DOHH2 (cell line): Measurements from ENCODE around the gene VPS4B.

Experiments
- CTCF ChIP-seq: fragments of 200-600 bp; sonication (generic); IDR thresholded peaks from one replicate; pipeline ENCODE4 v1.5.1; 2014; ENCODE audit warnings: antibody characterized with exemption, mild to moderate bottlenecking, low read depth, low read length; ENCODE audit not compliant: poor library complexity, severe bottlenecking
- EZH2phosphoT487 ChIP-seq: fragments of 200-600 bp; sonication (generic); IDR thresholded peaks from 2 replicates; pipeline ENCODE4 v1.6.1; 2017; ENCODE audit warnings: borderline replicate concordance, mild to moderate bottlenecking, antibody characterized with exemption, low read length, moderate library complexity, mixed read lengths

- no peak for TF ChIP-seq CTCF
- TF ChIP-seq EZH2phosphoT487: no peak
Observed at GRCh38 chr18:63449426-63449825, 27.1 kb upstream of the VPS4B start.
